Thymus (tissue), 11 donors: ENCODE data around the gene PARD6A. TPM values are rescaled to one million over a fixed set of nuclear protein-coding genes. Genes with fewer than 3 reads are reported as not detected.

ENCODE experiments used
- DNase-seq, 9 donors: peaks; one replicate each; pipeline ENCODE4 v3.0.0-alpha.2; 2013; ENCODE audit warnings: low spot score in 9 of 9, low read depth in 6 of 9, missing footprints in 1 of 9
- H3K27ac ChIP-seq, 2 donors: one replicate each; pipeline ENCODE4 v1.5.1; 2013; ENCODE audit warnings: control low read depth in 1 of 2, low read depth in 1 of 2, low read length in 1 of 2, mild to moderate bottlenecking in 1 of 2, moderate library complexity in 1 of 2
- H3K27me3 ChIP-seq, 2 donors: one replicate each; pipeline ENCODE4 v1.5.1; 2013; ENCODE audit warnings: low read length in 1 of 2; ENCODE audit not compliant: control insufficient read depth in 2 of 2, insufficient read depth in 1 of 2
- H3K36me3 ChIP-seq, 2 donors: one replicate each; pipeline ENCODE4 v1.5.1; 2013; ENCODE audit warnings: low read length in 1 of 2, mild to moderate bottlenecking in 1 of 2, moderate library complexity in 1 of 2; ENCODE audit not compliant: control insufficient read depth in 2 of 2, insufficient read depth in 2 of 2
- H3K4me1 ChIP-seq, 2 donors: one replicate each; pipeline ENCODE4 v1.5.1; 2013; ENCODE audit warnings: low read length in 2 of 2; ENCODE audit not compliant: control insufficient read depth in 2 of 2, insufficient read depth in 2 of 2
- H3K4me3 ChIP-seq, 2 donors: one replicate each; pipeline ENCODE4 v1.5.1; 2013; ENCODE audit warnings: low read length in 2 of 2, control low read depth in 1 of 2, mild to moderate bottlenecking in 1 of 2
- H3K9me3 ChIP-seq, 2 donors: one replicate each; pipeline ENCODE4 v1.5.1; 2013; ENCODE audit warnings: low read length in 1 of 2, mild to moderate bottlenecking in 1 of 2; ENCODE audit not compliant: control insufficient read depth in 2 of 2, insufficient read depth in 1 of 2
- WGBS: extraction: QIAGEN DNeasy Blood & Tissue Kit; methylation state at CpG from one replicate; pipeline ENCODE4 v1.1.7; 2013; 5-methylcytosine and 5-hydroxymethylcytosine counted together
- polyA plus RNA-seq: library from polyadenylated mRNA; stranded (reverse); fragments of 200-250 nt; gene quantifications from one replicate; pipeline ENCODE4 v1.2.3, GENCODE V29; 2013
- total RNA-seq: library from RNA; stranded (reverse); fragments of 120-200 nt; gene quantifications from one replicate; pipeline ENCODE4 v1.2.4, GENCODE V29; 2013
- donor health status: healthy.

Gene PARD6A
- total and polyA plus RNA-seq, 2 donors = 4.6 to 5.9 TPM

- WGBS = 93% methylated on average over 25 of the region's 25 CpGs
- Histone ChIP-seq H3K4me3 (no peak overlapping the region), H3K27me3 (peaks cover 0 to 9% of the 10 kb centered on the region in 2 donors), H3K4me1 (peaks cover 30 to 51% of the 10 kb centered on the region in 2 donors), H3K9me3 (no peaks in the 10 kb centered on the region), H3K27ac (no peak overlapping the region), H3K36me3 (peaks cover 12 to 18% of the 10 kb centered on the region in 2 donors)
- DNase-seq = no peak
Measured at GRCh38 chr16:67663151-67663876, 2.6 kb downstream of the PARD6A start.

GRCh38 chr16:67663877-67664222, 3.1 kb downstream of the PARD6A start:
- H3K4me3 ChIP-seq = no peak overlapping the region
- 99% methylated on average over 6 of the region's 6 CpGs for WGBS
- DNase-seq = no peak
- peaks cover 0 to 9% of the 10 kb centered on the region in 2 donors for H3K27me3 ChIP-seq
- no peak overlapping the region for H3K27ac ChIP-seq
- H3K4me1 ChIP-seq = peaks cover 31 to 49% of the 10 kb centered on the region in 2 donors
- H3K9me3 ChIP-seq = no peaks in the 10 kb centered on the region
- H3K36me3 ChIP-seq = peaks cover 8 to 15% of the 10 kb centered on the region in 2 donors

GRCh38 chr16:67664258-67664657, 3.5 kb downstream of the PARD6A start:
- no peak overlapping the region for H3K27ac ChIP-seq
- no peak overlapping the region for H3K4me3 ChIP-seq
- no peaks in the 10 kb centered on the region for H3K9me3 ChIP-seq
- no peak for DNase-seq
- peaks cover 27 to 45% of the 10 kb centered on the region in 2 donors for H3K4me1 ChIP-seq
- WGBS = 99% methylated on average over 4 of the region's 4 CpGs
- peaks cover 8 to 15% of the 10 kb centered on the region in 2 donors for H3K36me3 ChIP-seq
- H3K27me3 ChIP-seq = peaks cover 0 to 9% of the 10 kb centered on the region in 2 donors

GRCh38 chr16:67664871-67665270, 4.1 kb downstream of the PARD6A start:
- Histone ChIP-seq H3K9me3 (no peaks in the 10 kb centered on the region), H3K27ac (no peak overlapping the region), H3K27me3 (peaks cover 0 to 9% of the 10 kb centered on the region in 2 donors), H3K4me3 (no peak overlapping the region), H3K4me1 (peaks cover 25 to 41% of the 10 kb centered on the region in 2 donors), H3K36me3 (peaks cover 8 to 15% of the 10 kb centered on the region in 2 donors)
- no peak for DNase-seq
- WGBS = 98% methylated on average over 7 of the region's 7 CpGs

- 83% methylated on average over 5 of the region's 5 CpGs for whole genome bisulfite sequencing
- Histone ChIP-seq H3K9me3 (no peaks in the 10 kb centered on the region), H3K27ac (no peak overlapping the region), H3K4me3 (peak overlapping the region in 1 of 2 donors; percentile 58), H3K4me1 (peaks cover 25 to 37% of the 10 kb centered on the region in 2 donors), H3K27me3 (peaks cover 0 to 9% of the 10 kb centered on the region in 2 donors), H3K36me3 (peaks cover 8 to 15% of the 10 kb centered on the region in 2 donors)
- DNase-seq = no peak
Measured at GRCh38 chr16:67665598-67665997, 4.8 kb downstream of the PARD6A start.

GRCh38 chr16:67666032-67666551, 5.3 kb downstream of the PARD6A start:
- DNase-seq = peak in 1 of 9 donors; percentile 28
- H3K4me3 ChIP-seq = peak overlapping the region; percentile 58 to 90
- peaks cover 0 to 9% of the 10 kb centered on the region in 2 donors for H3K27me3 ChIP-seq
- no peak overlapping the region for H3K27ac ChIP-seq
- peaks cover 8 to 15% of the 10 kb centered on the region in 2 donors for H3K36me3 ChIP-seq
- H3K9me3 ChIP-seq = no peaks in the 10 kb centered on the region
- 3% methylated on average over 46 of the region's 46 CpGs for whole genome bisulfite sequencing
- peaks cover 24 to 34% of the 10 kb centered on the region in 2 donors for H3K4me1 ChIP-seq

- 6% methylated on average over 78 of the region's 78 CpGs for WGBS
- peak in 8 of 9 donors; percentile 75 to 91 (median 82) for DNase-seq
- Histone ChIP-seq H3K27ac (peak within 1 kb of the TSS; percentile 73 to 80), H3K4me3 (peak within 1 kb of the TSS; percentile 58 to 90), H3K36me3 (peaks cover 8 to 14% of the 10 kb centered on the region in 2 donors), H3K27me3 (peaks cover 0 to 5% of the 10 kb centered on the region in 2 donors), H3K9me3 (no peaks in the 10 kb centered on the region), H3K4me1 (peaks cover 19 to 27% of the 10 kb centered on the region in 2 donors)
Measured at GRCh38 chr16:67666559-67667452, 6.0 kb downstream of the PARD6A start, which contains the start of the genes C16orf86 and ENKD1. Gene C16orf86 (plus strand): TSS chr16:67666814. CDS start chr16:67666971, 157 bp downstream. Gene ENKD1 (minus strand): TSS chr16:67666750. CDS start chr16:67666442, 308 bp downstream.

- no peak for DNase-seq
- Histone ChIP-seq H3K27ac (peak overlapping the region; percentile 56 to 80), H3K27me3 (peaks cover 0 to 5% of the 10 kb centered on the region in 2 donors), H3K4me1 (peaks cover 19 to 25% of the 10 kb centered on the region in 2 donors), H3K9me3 (no peaks in the 10 kb centered on the region), H3K36me3 (peaks cover 6 to 8% of the 10 kb centered on the region in 2 donors), H3K4me3 (peak overlapping the region; percentile 58 to 90)
- whole genome bisulfite sequencing = 50% methylated on average over 10 of the region's 10 CpGs
Measured at GRCh38 chr16:67667453-67667816, 6.7 kb downstream of the PARD6A start.
